NCI-H1436 treated with DMSO at 0.1 percent for 48 hours (cell line): Measurements from ENCODE around the gene MYCN.

ENCODE experiments used
- DNase-seq: peaks from one replicate; lab custom pipeline; 2025; lab: John Stamatoyannopoulos, UW

MYCN gene

GRCh38 chr2:15931319-15931890 lies 8.9 kb upstream of the MYCN start:
- DNase-seq = no peak

DNA sequence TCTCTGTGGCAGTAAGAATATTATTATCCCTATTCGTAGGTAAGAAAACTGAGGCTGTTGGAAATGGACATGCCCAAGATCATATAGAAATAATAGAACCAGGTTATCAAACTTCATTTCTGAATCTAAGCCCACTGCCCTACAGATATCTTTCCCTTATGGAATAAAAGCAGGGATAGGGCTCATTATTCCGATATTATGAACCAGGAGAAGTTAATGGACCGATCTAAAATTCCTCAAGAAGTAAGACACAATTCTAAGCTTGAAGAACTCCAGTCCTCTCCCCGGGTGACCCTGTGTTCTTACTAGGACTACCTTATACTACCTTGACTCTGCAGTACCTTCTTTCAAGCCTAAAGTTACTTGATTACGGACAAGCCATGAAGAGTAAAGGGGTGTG lies 8.4 kb upstream of the MYCN start:
- no peak for DNase-seq

- DNase-seq = no peak
Measured at GRCh38 chr2:15932394-15933183, 7.8 kb upstream of the MYCN start.

GRCh38 chr2:15933184-15933845 lies 7.0 kb upstream of the MYCN start:
- DNase-seq = no peak

GRCh38 chr2:15934291-15934945 lies 5.9 kb upstream of the MYCN start:
- no peak for DNase-seq

GRCh38 chr2:15935189-15935588 lies 5.2 kb upstream of the MYCN start:
- DNase-seq = no peak

DNA sequence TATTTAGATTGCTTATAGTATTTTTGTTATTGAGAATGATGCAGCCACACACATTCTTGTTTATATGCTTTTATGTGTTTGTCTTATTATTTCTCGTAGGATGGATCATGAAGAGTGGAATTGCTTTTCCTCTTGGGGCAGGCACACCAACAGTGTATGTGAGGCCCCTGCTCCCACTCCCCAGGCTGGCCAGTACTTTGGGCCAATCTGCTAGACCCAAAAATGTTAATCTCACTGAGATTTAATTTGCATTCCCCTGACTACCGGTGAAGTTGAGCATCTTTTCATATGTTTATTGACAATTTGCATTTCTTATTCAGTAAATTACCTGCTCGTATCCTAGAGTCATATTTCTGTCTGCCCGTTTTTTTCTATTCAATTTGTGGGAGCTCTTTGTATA lies 4.7 kb upstream of the MYCN start:
- DNase-seq = no peak

- DNase-seq = no peak
Measured at GRCh38 chr2:15936277-15937104, 3.9 kb upstream of the MYCN start.

- no peak for DNase-seq
Measured at GRCh38 chr2:15937105-15937881, 3.1 kb upstream of the MYCN start.

GRCh38 chr2:15937882-15938802 lies 2.2 kb upstream of the MYCN start:
- no peak for DNase-seq

- DNase-seq = no peak
Measured at GRCh38 chr2:15938803-15939555, 1.4 kb upstream of the MYCN start.

- DNase-seq = no peak
Measured at GRCh38 chr2:15939556-15939853, 845 bp upstream of the MYCN start.

GRCh38 chr2:15940661-15941480 lies 521 bp downstream of the MYCN start:
- DNase-seq = no peak

GRCh38 chr2:15941481-15941850 lies 1.1 kb downstream of the MYCN start:
- no peak for DNase-seq

DNA sequence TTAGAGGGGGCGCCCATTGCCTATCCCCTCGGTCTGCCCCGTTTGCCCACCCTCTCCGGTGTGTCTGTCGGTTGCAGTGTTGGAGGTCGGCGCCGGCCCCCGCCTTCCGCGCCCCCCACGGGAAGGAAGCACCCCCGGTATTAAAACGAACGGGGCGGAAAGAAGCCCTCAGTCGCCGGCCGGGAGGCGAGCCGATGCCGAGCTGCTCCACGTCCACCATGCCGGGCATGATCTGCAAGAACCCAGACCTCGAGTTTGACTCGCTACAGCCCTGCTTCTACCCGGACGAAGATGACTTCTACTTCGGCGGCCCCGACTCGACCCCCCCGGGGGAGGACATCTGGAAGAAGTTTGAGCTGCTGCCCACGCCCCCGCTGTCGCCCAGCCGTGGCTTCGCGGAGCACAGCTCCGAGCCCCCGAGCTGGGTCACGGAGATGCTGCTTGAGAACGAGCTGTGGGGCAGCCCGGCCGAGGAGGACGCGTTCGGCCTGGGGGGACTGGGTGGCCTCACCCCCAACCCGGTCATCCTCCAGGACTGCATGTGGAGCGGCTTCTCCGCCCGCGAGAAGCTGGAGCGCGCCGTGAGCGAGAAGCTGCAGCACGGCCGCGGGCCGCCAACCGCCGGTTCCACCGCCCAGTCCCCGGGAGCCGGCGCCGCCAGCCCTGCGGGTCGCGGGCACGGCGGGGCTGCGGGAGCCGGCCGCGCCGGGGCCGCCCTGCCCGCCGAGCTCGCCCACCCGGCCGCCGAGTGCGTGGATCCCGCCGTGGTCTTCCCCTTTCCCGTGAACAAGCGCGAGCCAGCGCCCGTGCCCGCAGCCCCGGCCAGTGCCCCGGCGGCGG lies 1.7 kb downstream of the MYCN start:
- DNase-seq = no peak

- no peak for DNase-seq
Measured at GRCh38 chr2:15942711-15943345, 2.5 kb downstream of the MYCN start.
